Renal pelvis (tissue), 4 donors: ENCODE measurements around the gene IDNK. TPM values are rescaled to one million over a fixed set of nuclear protein-coding genes. Genes with fewer than 3 reads are reported as not detected.

Experiments
- DNase-seq: peaks from one replicate; pipeline ENCODE4 v3.0.0-alpha.2; 2013
- polyA plus RNA-seq, 3 donors: library from polyadenylated mRNA; unstranded; fragments of 120-200 nt; gene quantifications; one replicate each; pipeline ENCODE4 v1.2.1, GENCODE V29; 2013; ENCODE audit not compliant: insufficient read length in 3 of 3

Gene IDNK
- polyA plus RNA-seq, 3 donors, result 10.8 to 13.1 (median 12.9) TPM

- no peak for DNase-seq
Observed at GRCh38 chr9:83629433-83630104, 6.6 kb downstream of the IDNK start.

DNA sequence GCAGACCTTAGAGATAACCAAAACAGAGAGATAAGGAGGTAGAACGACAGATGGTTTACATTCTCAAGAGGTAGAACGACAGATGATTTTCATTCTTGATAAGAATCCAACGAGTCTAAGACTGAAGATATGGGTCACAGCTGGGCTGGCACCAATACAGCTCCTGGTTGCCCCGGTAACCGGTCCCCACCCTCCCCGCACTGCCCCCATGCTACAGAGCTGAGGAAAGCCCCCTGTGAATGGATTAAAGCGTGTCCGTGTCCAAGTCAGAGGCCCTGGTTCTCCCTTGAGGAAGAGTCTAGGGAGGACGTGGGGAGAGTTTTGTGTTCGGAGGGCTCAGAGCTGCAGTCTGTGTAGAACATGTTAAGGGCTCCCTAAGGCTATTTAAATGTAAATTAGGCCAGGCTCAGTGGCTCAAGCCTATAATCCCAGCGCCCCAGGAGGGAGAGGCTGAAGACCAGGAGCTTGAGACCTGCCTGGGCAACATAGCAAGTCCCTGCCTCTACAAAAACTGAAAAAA is 8.1 kb downstream of the IDNK start:
- DNase-seq, result no peak

DNA sequence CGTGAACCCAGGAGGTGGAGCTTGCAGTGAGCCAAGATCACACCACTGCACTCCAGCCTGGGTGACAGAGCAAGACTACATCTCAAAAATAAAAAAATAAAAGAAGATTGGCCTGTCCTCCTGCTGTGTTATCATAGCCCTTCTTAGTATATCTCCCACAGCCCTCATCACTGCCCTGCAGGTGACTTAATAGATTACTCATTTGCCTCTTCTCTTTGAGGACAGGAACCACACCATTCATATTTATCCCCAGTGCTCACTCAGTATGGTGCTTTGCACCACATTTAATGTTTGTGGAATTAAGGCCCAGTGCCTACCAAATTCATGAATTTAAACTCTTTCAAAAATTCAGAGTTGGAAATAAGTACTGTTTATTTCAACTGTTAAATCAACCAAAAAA is 10.3 kb downstream of the IDNK start:
- DNase-seq, result no peak

- DNase-seq, result no peak
Observed at GRCh38 chr9:83633676-83634075, 10.7 kb downstream of the IDNK start.

GRCh38 chr9:83636813-83637212 is 13.9 kb downstream of the IDNK start:
- no peak for DNase-seq

- DNase-seq, result no peak
Observed at GRCh38 chr9:83637389-83637788, 14.4 kb downstream of the IDNK start.

DNA sequence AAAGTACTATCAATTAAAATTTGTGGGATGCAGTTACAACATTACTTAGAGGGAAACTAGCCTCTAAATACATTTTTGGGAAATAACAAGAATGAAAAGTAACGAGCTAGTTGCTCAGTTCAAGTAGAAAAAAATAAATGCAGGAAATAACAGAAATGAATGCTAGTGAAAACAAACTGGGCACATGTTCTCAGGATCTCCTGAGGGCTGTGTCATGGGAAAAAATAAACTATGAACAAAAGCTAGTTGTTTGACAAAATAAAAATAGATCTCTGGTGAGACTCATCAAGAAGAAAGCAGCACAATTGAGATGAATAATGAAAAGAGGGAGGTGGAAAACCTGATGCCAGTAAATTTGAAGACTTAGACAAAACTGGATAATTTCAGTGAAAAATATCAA is 16.3 kb downstream of the IDNK start:
- no peak for DNase-seq

DNA sequence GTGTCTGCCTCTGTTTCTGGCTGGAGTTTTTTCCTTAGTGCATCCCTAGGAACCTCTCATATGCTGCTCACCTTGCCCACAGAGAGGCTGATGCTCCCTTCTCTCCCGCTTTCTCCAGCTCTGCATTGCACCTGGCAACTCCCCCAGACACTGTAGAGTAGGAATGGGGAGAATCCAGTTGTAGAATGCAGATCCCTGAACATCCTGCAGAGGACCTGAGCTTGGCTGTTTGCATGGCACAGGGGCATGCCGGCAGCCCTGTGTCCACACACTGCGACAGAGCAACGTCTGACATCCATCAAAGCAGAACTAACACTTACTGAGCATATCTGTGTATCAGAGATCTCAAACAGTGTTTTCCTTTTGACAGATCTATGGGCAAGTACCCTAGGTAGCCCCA is 19.9 kb downstream of the IDNK start:
- no peak for DNase-seq

DNA sequence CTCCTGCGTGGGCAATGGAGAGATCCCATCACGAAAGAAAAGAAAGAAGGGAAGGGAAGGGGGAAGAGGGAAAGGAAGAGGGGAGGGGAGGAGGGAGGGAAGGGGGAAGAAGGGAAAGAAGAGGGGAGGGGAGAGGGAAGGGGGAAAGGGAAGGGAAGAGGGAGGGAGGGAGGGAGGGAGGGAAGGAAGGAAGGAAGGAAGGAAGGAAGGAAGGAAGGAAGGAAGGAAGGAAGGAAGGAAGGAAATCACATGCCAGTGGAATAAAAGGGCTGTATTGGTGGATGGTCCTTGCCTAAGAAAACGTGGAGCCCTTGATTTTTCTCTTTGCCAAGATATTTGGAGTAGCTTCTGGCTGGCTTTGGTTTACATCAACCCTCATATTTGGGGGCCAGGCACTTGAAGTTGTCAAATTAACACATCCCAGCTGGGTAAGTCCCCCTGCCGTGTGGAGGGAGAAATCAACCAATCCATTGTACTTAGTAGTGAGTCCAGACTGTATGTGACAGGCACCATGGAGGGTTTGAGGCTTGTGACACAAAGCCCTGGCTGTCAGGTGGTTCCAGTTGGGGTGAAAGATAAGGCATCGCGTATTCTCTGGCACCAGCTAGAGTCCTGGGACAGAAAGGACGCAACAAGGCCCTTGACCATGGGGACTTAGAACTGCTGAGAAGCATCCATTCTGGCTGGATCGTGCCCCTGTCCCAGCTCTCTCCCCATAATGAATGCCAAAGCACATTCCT is 23.7 kb downstream of the IDNK start:
- DNase-seq, result no peak

- no peak for DNase-seq
Observed at GRCh38 chr9:83649080-83649479, 26.1 kb downstream of the IDNK start.

- DNase-seq, result no peak
Observed at GRCh38 chr9:83649515-83649914, 26.6 kb downstream of the IDNK start.

DNA sequence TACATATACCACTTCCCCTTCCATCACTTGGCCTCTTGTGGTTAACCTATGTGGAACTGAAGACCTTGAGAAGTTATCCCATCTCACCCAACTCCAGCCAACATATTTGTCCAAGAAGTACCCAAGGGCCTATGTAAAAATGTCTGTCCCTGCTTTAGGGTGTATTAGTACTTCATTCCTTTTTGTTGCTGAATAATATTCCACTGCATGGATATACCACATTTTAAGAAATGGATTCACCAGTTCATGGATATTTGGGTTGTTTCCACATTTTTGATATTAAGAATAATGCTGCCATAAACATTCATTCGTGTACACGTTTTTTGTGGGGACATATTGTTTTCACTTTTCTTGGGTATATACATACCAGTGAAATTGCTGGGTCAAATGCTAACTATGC is 28.6 kb downstream of the IDNK start:
- no peak for DNase-seq

DNA sequence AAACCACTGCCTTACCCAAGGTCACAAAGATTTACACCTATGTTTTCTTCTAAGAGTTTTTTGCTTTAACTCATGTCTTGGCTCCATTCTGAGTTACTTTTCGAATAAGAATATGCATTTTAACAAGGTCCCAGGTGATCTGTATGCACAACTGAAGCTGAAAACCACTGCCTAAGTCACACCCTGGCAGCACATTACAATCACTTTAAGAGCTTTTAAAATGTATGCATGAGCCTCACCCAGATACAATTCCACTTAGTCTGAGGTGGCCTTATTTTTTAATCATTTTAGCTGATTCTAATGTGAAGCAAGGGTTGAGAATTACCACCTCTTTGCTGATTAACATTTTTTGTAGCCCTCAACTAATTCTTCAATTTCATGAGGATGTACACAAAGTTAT is 29.5 kb downstream of the IDNK start:
- no peak for DNase-seq

GRCh38 chr9:83655433-83655832 is 32.5 kb downstream of the IDNK start:
- no peak for DNase-seq

DNA sequence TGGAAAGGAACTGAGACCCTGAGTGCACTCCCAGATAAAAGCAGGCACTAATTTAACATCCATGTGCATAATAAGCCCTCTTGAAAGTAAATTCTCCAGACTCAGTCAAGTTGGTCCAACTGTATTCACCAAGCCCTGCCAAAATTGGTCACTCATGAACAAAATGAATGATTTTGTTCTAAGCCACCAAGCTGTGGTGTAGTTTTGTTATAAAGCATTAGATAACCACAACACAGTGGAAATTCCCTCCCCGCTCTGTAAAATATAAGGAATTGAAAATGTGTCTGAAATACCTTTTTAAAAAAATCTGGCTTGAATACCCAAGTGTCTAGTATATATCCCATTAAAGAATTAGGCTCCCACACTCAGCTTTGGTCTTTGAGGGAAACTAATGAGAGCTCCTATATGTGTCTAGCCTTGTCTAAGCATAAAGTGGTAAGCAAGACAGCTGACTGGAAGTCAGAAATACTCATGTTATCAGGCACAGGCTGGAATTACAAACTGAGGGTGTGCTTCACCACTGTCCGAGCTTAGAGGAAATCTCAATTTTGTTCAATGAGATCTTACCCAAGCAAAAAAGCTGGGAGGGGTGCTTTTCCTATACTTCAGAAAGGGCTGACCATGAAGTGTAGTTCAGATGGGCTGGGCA is 33.2 kb downstream of the IDNK start:
- no peak for DNase-seq

- no peak for DNase-seq
Observed at GRCh38 chr9:83656952-83657351, 34.0 kb downstream of the IDNK start.

GRCh38 chr9:83662933-83663332 is 40.0 kb downstream of the IDNK start:
- no peak for DNase-seq

GRCh38 chr9:83665580-83666200 is 42.7 kb downstream of the IDNK start:
- no peak for DNase-seq

DNA sequence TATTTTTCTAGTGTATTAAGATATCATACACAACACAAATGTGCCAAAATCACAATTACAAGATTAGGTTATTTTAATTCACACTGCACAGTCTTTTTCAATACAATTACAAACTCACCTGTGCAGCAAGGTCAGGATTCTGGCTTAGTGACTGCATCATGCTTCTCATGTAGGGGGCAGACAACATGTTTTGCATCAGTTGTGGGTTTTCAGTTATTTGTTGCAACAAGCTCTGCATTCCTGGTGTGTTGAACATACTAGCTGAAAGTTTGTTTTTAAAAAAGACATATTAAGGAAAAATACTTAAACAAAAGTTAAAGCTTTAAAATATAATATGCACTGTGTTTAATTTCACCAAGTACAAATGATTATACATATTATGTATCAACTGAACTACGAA is 46.1 kb downstream of the IDNK start:
- no peak for DNase-seq

GRCh38 chr9:83670381-83670780 is 47.4 kb downstream of the IDNK start:
- no peak for DNase-seq

GRCh38 chr9:83671451-83671850 is 48.5 kb downstream of the IDNK start:
- no peak for DNase-seq

DNA sequence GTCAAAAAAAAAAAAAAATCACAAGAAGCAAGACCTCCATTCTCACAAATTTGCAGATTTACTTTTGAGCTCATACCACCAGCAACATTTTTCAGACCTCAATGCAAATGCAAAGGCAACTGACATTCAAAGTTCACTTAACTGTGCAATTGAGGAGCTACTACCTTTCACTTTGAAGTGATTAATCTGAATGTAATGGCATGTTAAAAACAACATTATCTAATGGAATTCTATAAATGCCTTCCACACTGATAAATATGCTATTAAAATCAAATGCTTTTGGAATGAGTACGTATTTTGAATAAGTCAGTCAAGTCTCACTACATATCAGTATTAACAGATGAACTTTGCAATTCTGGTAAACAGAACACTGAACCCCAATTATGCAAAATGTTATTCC is 52.5 kb downstream of the IDNK start:
- DNase-seq, result no peak

- no peak for DNase-seq
Observed at GRCh38 chr9:83677596-83677995, 54.7 kb downstream of the IDNK start.
